Stimulated activated CD4-positive, alpha-beta T cell treated with anti-CD3 and anti-CD28 coated beads, Interleukin-2, amount 100 ng/mL, for 48 hours (primary cell): ENCODE data around the gene KCNT2.
"Not testable (repeated sequence)": the region's sequence is repeated elsewhere in the genome, so short reads cannot be mapped to it uniquely, and the experiment has no call there.

Experiments
- DNase-seq, 2 donors: peaks; one replicate each; pipeline ENCODE4 v3.0.0-alpha.2; 2020

The KCNT2 gene

GRCh38 chr1:196306421-196306820, 301.8 kb downstream of the KCNT2 start:
- no peak for DNase-seq

- DNase-seq: no peak
These were observed 303.0 kb downstream of the KCNT2 start for GRCh38 chr1:196305216-196305615.

GRCh38 chr1:196302981-196303380, 305.3 kb downstream of the KCNT2 start:
- DNase-seq: no peak

GRCh38 chr1:196302420-196302819, 305.8 kb downstream of the KCNT2 start:
- no peak for DNase-seq

GRCh38 chr1:196295766-196296165, 312.5 kb downstream of the KCNT2 start:
- no peak for DNase-seq

- DNase-seq: no peak
These were observed 329.4 kb downstream of the KCNT2 start for GRCh38 chr1:196278816-196279215.

GRCh38 chr1:196277860-196278259, 330.4 kb downstream of the KCNT2 start:
- DNase-seq: no peak

- DNase-seq: no peak
These were observed 336.9 kb downstream of the KCNT2 start for GRCh38 chr1:196271212-196271947.

GRCh38 chr1:196263086-196263485, 345.2 kb downstream of the KCNT2 start:
- not testable (repeated sequence) for DNase-seq

- no peak for DNase-seq
These were observed 348.0 kb downstream of the KCNT2 start for GRCh38 chr1:196260270-196260669.

- DNase-seq: no peak
These were observed 348.9 kb downstream of the KCNT2 start for GRCh38 chr1:196259316-196259715.

- DNase-seq: no peak
These were observed 352.5 kb downstream of the KCNT2 start for GRCh38 chr1:196255762-196256161.

- no peak for DNase-seq
These were observed 378.7 kb downstream of the KCNT2 start for GRCh38 chr1:196229546-196229945.

GRCh38 chr1:196214866-196215265, 393.4 kb downstream of the KCNT2 start:
- DNase-seq: no peak

GRCh38 chr1:196209983-196210382, 398.3 kb downstream of the KCNT2 start:
- no peak for DNase-seq

GRCh38 chr1:196209265-196209664, 399.0 kb downstream of the KCNT2 start:
- no peak for DNase-seq

GRCh38 chr1:196207612-196208217, 400.5 kb downstream of the KCNT2 start:
- no peak for DNase-seq

- DNase-seq: no peak
These were observed 402.4 kb downstream of the KCNT2 start for GRCh38 chr1:196205882-196206281.

GRCh38 chr1:196196486-196196885, 411.8 kb downstream of the KCNT2 start:
- no peak for DNase-seq

- no peak for DNase-seq
These were observed 414.2 kb downstream of the KCNT2 start for GRCh38 chr1:196193896-196194559.

- no peak for DNase-seq
These were observed 424.3 kb downstream of the KCNT2 start for GRCh38 chr1:196183941-196184340.

- DNase-seq: no peak
These were observed 426.7 kb downstream of the KCNT2 start for GRCh38 chr1:196181594-196181878.

- no peak for DNase-seq
These were observed 427.2 kb downstream of the KCNT2 start for GRCh38 chr1:196180847-196181593.
